Islet precursor cell (in vitro differentiated cells): ENCODE measurements around the gene ARHGAP32.

Experiments used
- DNase-seq: peaks from one replicate; pipeline ENCODE4 v3.0.0-alpha.2; 2018

The ARHGAP32 gene

GRCh38 chr11:128947773-128948172 is 244.4 kb downstream of the ARHGAP32 start:
- no peak for DNase-seq

DNA sequence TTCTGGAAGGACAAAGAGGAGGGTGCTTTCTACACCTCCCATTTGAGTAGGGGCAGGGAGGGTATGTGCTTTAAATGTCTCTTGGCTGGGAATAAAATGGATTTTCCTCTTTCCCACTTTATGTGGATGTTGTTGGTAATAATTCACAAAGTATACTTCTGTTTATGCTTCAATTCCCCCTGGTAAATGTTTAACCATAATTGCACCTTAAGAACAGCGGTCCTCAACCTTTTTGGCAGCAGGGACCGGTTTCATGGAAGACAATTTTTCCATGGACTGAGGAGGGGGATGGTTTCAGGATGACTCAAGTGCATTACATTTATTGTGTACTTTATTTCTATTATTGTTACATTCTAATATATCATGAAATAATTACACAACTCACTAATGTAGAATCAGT is 245.5 kb downstream of the ARHGAP32 start:
- no peak for DNase-seq

- no peak for DNase-seq
Observed at GRCh38 chr11:128943428-128943976, 248.6 kb downstream of the ARHGAP32 start.

- no peak for DNase-seq
Observed at GRCh38 chr11:128942817-128943427, 249.2 kb downstream of the ARHGAP32 start, which contains the start of gene TP53AIP1. TSS of gene TP53AIP1 (minus strand) at chr11:128942871. CDS start at chr11:128937818, 5,053 bp downstream.

DNA sequence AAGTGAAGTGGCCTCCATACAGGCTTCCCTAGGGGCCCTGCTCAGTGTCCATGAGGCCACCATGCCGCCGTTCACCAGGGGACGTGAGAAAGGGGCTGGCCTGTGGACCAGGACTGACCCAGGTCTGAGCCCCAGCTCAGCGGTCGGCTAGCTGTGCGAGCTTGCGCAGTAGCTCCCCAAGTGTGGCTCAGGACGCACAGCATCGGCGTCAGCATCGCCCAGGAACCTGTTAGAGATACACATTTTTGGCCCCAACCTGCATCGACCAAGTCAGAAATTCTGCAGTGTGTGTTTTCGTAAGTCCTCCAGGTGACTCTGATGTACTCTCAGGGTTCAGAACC is 249.9 kb downstream of the ARHGAP32 start:
- no peak for DNase-seq

- no peak for DNase-seq
Observed at GRCh38 chr11:128941573-128942271, 250.4 kb downstream of the ARHGAP32 start.

GRCh38 chr11:128941110-128941509 is 251.0 kb downstream of the ARHGAP32 start:
- DNase-seq = no peak

GRCh38 chr11:128940603-128941002 is 251.5 kb downstream of the ARHGAP32 start:
- no peak for DNase-seq

- DNase-seq = no peak
Observed at GRCh38 chr11:128940156-128940555, 252.0 kb downstream of the ARHGAP32 start.

DNA sequence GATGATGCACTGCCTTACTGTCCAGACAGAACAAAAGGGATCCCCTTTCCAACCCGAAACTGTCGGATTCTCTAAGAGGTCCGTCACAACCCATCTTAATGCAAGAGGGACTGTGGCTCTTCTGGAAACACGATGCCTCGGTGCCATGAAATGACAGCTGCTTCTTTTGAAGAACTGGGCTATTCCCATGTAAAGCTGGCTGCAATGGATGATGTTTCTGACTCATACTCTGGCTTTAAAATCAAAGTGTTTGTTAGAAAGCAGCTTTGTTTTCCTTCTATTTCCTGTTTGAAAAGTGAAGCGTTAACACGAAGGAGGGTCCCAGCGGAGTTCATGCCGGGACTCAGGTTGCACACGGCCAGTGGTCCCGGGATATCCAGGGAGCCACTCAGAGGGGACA is 252.5 kb downstream of the ARHGAP32 start:
- no peak for DNase-seq

DNA sequence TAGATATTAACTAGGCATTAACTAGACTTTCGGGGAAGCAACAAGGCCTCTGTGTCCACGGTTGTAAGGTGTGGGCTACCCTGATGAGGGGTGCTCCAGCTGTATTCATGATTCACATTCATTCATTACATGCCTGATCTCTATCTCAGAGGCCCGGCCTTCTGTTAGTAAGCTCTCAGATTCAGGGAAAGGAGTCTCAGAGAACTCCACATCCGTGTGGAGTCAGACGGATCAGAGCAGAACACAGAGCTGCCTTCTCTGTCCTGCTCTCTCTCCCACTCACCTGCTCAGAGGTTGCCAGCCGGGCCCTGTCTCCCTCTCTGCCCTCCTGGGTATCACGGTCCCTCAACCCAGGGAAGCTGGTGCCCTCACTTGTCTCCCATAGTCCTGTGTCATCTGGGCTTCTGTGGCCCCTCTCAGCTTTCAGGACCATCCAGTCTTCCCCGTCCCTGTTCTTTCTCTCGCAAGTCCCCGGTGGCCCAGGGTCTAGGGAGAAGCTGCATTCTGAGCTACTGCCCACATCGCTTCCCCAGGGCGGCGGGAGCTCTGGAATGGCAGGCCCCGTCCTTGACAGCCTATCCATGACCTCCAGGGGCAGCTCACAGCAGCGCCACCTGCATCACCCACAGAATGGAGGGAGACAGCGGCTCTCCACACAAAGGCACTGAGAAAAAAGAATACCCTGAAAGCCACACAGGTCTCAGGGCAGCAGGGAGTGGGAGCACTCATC is 253.8 kb downstream of the ARHGAP32 start:
- no peak for DNase-seq

DNA sequence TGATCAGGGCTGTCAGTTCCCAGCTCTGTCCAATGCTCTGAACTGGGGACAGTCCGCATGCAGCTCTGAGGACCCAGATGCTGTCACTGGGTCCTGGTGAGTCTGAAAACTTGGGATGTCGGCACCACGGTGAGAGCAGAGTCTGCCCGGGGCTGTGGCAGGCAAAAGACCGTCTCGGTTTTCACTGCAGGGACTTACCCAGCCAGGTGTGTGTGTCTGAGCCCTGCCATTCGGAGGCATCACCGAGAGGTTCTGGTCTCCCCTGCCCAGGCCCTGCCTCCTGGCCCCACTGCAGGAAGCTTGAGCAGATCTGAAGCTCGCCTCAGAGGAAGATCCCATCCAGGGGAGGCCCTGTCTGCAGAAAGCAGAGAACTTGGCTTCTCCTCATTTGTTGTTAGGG is 254.6 kb downstream of the ARHGAP32 start:
- DNase-seq = no peak

GRCh38 chr11:128936606-128937251 is 255.4 kb downstream of the ARHGAP32 start:
- DNase-seq = peak; percentile 84

- no peak for DNase-seq
Observed at GRCh38 chr11:128934926-128935325, 257.2 kb downstream of the ARHGAP32 start.

GRCh38 chr11:128934351-128934750 is 257.8 kb downstream of the ARHGAP32 start:
- DNase-seq = no peak

DNA sequence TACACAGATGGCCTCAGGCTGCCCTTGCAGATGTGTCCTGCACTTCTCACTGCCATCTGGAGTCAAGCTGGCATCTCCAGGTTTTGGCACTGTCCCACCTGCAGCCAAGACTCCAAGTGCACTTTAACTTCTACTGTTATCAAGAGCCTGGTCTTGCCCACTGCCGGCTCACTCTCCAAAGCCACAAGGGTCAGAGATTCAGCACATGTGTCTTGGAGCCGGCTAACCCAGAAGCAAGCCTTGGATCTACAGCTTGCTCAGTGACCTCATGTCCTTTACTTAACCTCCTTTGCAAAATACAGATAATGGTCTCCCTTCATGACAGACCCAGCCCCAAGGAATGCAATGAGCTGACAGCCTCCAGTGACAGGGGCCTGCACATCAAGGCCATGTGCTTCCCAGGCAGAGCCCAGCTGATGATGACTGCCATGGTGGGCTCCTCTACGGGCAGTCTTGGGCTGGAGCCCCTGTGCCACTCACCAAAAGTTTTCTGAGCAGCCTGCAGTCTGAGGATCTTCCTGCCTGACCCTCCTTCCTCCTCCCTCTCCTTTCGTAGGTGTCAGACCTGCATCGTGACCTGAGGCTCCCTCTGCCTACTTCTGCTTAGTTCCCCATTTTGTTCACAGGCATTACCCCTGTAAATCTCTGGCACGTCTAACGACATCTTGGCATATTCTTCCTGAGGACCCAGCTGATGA is 258.5 kb downstream of the ARHGAP32 start:
- peak; percentile 68 for DNase-seq

GRCh38 chr11:128931668-128932067 is 260.5 kb downstream of the ARHGAP32 start:
- no peak for DNase-seq

GRCh38 chr11:128931066-128931465 is 261.1 kb downstream of the ARHGAP32 start:
- DNase-seq = no peak

DNA sequence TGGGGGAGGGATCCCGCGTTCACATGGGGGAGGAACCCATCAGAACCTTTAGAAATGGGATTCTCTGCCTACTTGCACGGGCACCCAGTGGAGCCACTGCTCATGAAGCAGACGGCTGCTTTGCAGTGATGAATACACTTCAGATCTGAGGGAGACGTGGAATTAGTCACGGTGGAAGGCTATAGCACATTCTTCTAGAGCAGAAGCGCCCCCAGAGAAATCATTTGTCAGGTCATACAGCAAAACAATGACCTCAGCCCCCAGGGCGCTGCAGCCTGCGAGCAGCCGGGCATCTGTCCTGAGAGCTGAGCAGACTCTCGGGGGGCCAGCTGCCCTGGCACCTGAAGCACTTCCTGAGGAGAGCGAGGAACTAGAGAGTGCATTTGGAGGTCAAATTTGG is 262.1 kb downstream of the ARHGAP32 start:
- DNase-seq = no peak

- no peak for DNase-seq
Observed at GRCh38 chr11:128929468-128929867, 262.7 kb downstream of the ARHGAP32 start.

DNA sequence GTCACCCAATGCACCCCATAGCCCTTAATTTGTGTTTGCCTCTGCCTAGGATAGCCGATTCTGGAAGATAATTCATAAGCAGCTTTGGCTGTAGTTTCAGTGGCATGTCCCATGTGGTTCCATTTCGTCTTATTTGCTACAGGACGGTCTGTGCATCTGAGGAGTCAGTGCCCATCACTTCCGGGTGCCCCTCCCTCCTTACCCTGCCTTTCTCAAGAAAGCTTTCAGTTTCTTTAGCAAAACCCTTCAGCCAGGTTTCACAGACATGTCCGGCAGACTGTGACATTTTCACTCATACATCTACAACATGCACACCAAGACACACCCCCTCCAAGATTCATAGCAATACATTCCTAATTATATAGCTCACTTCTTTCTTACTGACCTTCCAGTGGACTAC is 263.7 kb downstream of the ARHGAP32 start:
- no peak for DNase-seq

DNA sequence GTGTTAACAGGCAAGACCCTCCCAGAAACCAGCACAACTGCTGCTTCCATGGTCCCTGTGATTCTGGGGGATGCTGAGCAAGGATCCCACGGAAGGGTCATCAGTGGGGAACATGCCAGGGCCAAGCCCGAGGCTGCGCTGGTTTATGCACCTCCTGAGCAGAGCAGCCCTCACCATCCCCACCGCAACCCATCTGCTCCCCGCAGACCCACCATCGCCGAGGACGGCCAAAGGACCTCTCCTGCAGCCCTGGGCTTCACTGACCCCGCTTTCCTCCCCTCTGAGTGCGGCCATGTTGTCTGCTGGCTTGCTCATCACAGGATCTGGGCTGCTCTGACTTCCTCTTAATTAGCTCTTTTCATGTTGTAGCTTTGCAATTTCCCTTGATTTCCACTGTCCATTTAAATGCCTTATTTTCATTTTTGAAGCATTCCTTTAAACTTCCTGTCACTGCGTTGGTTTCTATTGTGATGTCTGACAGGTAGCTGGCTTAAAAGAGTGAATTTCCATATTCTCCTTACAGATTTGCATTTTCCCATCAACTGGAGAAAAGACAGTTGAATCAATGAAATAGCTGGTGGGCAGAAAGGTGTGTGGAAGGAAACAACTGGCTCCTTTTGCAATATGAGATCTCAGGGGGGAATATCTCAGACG is 264.3 kb downstream of the ARHGAP32 start:
- DNase-seq = no peak
